Esophagus squamous epithelium (tissue), 5 donors: ENCODE data around the gene FSTL4. TPM values are rescaled to one million over a fixed set of nuclear protein-coding genes. Genes with fewer than 3 reads are reported as not detected.
A peak's percentile ranks its signal among the peaks of the same experiment; 100 is the strongest.

Experiments
- DNase-seq: peaks from one replicate; lab custom pipeline; 2025; lab: John Stamatoyannopoulos, UW
- H3K27ac ChIP-seq, 4 donors: fragments of 200-600 bp; sonication (generic); one replicate each; pipeline ENCODE4 v1.5.1; 2016 to 2019; ENCODE audit warnings: mild to moderate bottlenecking in 1 of 4
- H3K27me3 ChIP-seq, 4 donors: fragments of 200-600 bp; sonication (generic); 1 replicate in 3 of 4; 2 replicates in 1 of 4; pipeline versions ENCODE4 v1.5.1 to v1.6.0; 2017 to 2021; ENCODE audit warnings: antibody characterized with exemption in 1 of 4
- H3K36me3 ChIP-seq, 3 donors: fragments of 200-600 bp; sonication (generic); one replicate each; pipeline ENCODE4 v1.5.1; 2016 to 2019
- H3K4me1 ChIP-seq, 3 donors: fragments of 200-600 bp; sonication (generic); one replicate each; pipeline ENCODE4 v1.5.1; 2017 to 2019
- H3K4me3 ChIP-seq, 4 donors: fragments of 200-600 bp; sonication (generic); 1 replicate in 3 of 4; 2 replicates in 1 of 4; pipeline ENCODE4 v1.5.1; 2016 to 2019; ENCODE audit warnings: mild to moderate bottlenecking in 2 of 4, moderate library complexity in 1 of 4
- H3K9me3 ChIP-seq, 3 donors: fragments of 200-600 bp; sonication (generic); one replicate each; pipeline ENCODE4 v1.5.1; 2016 to 2019
- CTCF ChIP-seq, 6 experiments: fragments of 450-650 bp in 4 of 6; fragments of 200-600 bp in 2 of 6; sonication (generic) in 2 of 6; IDR thresholded peaks; one replicate each; pipeline ENCODE4 v1.5.1; 2016 to 2019; ENCODE audit warnings: antibody characterized with exemption in 6 of 6, mild to moderate bottlenecking in 4 of 6, moderate library complexity in 4 of 6
- POLR2A ChIP-seq, 4 donors: fragments of 450-650 bp; IDR thresholded peaks; one replicate each; pipeline ENCODE4 v1.6.1; 2017; ENCODE audit warnings: antibody characterized with exemption in 4 of 4, mild to moderate bottlenecking in 4 of 4, moderate library complexity in 3 of 4
- WGBS, 2 donors: methylation state at CpG; one replicate each; pipeline ENCODE4 v1.1.5; 2018; 5-methylcytosine and 5-hydroxymethylcytosine counted together
- intact Hi-C: fragments of 100-400 bp; cut with DNase I; formaldehyde crosslinking; loops from one replicate; pipeline ENCODE4 v1.15.0; 2022
- total RNA-seq, 4 donors: library from RNA; depleted of rRNA; stranded (reverse); fragments of >200 nt; gene quantifications; one replicate each; pipeline ENCODE4 v1.1.0, GENCODE V29; 2016
- donor health status: DM: yes; HTN: yes; CAD: no.

The FSTL4 gene
- total RNA-seq, 4 donors from 2014 or later, result 0.53 to 4.1 (median 1.4) TPM

- no peak for DNase-seq
- H3K36me3 ChIP-seq, result no peaks in the 10 kb centered on the region
- peaks cover 8 to 49% (median 13%) of the 10 kb centered on the region in 3 donors for H3K4me1 ChIP-seq
- 45 to 69% methylated on average over 3 of the region's 3 CpGs for WGBS, 2 donors
- no peak overlapping the region for H3K27ac ChIP-seq
- no peak overlapping the region for H3K4me3 ChIP-seq
- no peaks in the 10 kb centered on the region for H3K9me3 ChIP-seq
- intact Hi-C loops, result no loop called here
- TF ChIP-seq POLR2A (IDR thresholded peaks at IDR 0.05) (no peak), CTCF (IDR thresholded peaks at IDR 0.05) (no peak)
- H3K27me3 ChIP-seq, result no peaks in the 10 kb centered on the region
These were observed 130.3 kb downstream of the FSTL4 start for GRCh38 chr5:133482028-133482427.

DNA sequence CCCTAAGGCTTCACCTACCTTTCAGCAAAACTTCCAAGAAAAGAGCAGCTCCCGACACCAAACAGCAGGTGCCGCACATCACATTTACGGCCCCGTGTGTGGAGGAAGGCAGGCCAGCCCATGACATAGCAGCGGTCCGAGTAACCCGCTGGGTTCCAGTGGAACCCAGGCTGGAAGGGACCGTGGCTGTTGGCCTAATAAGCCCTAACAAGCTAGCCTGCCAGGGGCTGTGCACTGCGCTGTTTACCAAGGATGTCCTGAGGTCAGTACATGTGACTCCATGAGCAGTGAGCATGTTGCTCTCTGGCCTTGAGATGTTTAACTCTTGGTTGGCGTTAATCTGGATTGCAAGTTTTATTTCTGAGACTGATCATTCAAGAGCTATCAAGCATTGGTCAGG, 131.5 kb downstream of the FSTL4 start:
- no peak overlapping the region for H3K27ac ChIP-seq
- no peaks in the 10 kb centered on the region for H3K9me3 ChIP-seq
- intact Hi-C loops, result no loop called here
- 93 to 98% methylated on average over 2 to 7 of the region's 10 CpGs for WGBS, 2 donors
- no peak for DNase-seq
- no peaks in the 10 kb centered on the region for H3K27me3 ChIP-seq
- TF ChIP-seq POLR2A (IDR thresholded peaks at IDR 0.05) (no peak), CTCF (IDR thresholded peaks at IDR 0.05) (no peak)
- H3K36me3 ChIP-seq, result no peaks in the 10 kb centered on the region
- no peak overlapping the region for H3K4me3 ChIP-seq
- H3K4me1 ChIP-seq, result peaks cover 8 to 49% (median 13%) of the 10 kb centered on the region in 3 donors

DNA sequence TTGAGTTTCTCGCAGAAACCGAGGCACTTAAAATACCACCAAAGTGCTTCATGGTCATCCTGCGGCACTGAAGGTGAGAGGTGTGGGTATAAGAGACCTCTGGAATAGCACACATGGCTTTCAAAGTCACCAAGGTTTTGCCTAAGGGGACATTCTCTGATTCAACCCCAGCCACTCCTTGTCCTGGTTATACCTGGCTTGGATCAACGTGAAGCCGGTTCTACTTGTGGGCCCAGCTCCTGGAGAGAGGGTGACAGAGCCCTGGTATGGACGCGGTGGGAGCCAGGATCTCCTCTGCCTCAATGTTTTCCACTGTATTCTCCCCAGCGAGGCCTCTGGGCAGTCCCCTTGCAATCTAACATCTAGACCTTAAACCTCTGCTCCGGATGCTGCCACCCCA, 132.0 kb downstream of the FSTL4 start:
- H3K4me1 ChIP-seq, result peaks cover 8 to 49% (median 13%) of the 10 kb centered on the region in 3 donors
- intact Hi-C loops, result no loop called here
- no peak for TF ChIP-seq CTCF (IDR thresholded peaks at IDR 0.05)
- no peak for TF ChIP-seq POLR2A (IDR thresholded peaks at IDR 0.05)
- 83 to 90% methylated on average over 9 of the region's 9 CpGs for WGBS, 2 donors
- no peaks in the 10 kb centered on the region for H3K36me3 ChIP-seq
- H3K4me3 ChIP-seq, result no peak overlapping the region
- no peaks in the 10 kb centered on the region for H3K27me3 ChIP-seq
- DNase-seq, result no peak
- H3K9me3 ChIP-seq, result no peaks in the 10 kb centered on the region
- H3K27ac ChIP-seq, result peak overlapping the region in 1 of 4 donors; percentile 15

DNA sequence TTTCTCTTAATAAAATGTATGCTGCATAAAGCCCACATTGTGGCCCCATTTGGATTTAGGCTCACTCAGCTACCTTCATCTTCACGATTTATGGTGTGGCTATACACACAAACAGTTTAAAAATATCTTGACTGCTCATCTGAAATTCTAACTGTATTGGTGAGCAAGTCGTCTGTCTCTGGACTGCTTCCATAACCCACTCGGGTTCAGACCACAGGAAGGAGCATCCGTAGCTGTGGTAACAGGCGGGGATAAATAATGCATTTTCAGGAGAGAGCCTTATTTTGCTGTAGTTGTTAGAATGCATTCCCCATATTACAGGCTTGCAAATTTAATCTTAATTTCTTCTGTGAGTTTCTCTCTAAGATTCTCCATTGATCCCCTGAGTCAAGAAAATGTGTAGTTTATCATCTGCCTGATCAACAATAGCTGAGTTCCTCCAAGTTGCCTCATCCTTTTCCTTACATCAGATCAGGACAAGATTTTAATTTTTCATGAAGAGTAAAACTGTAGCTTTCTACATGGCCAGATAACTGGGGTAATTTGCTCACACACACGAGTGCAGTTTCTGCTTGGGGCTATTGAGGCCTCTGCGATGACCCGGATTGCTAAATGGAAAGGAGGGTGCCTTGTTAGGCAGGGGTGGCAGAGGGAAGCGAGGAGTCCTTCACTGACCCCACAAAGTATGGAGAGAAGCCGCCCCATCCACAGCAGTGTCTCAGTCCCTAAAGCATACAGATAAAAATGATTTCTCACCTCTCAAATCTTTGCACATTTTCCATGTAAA, 133.9 kb downstream of the FSTL4 start:
- DNase-seq, result no peak
- H3K36me3 ChIP-seq, result no peaks in the 10 kb centered on the region
- no peaks in the 10 kb centered on the region for H3K9me3 ChIP-seq
- H3K4me3 ChIP-seq, result no peak overlapping the region
- H3K4me1 ChIP-seq, result peaks cover 2 to 39% (median 8%) of the 10 kb centered on the region in 3 donors
- 63 to 66% methylated on average over 8 of the region's 10 CpGs for WGBS, 2 donors
- intact Hi-C loops, result no loop called here
- TF ChIP-seq CTCF (IDR thresholded peaks at IDR 0.05) (no peak), POLR2A (IDR thresholded peaks at IDR 0.05) (no peak)
- H3K27ac ChIP-seq, result no peak overlapping the region
- peaks cover 0 to 7% (median 0%) of the 10 kb centered on the region in 4 donors for H3K27me3 ChIP-seq

- Histone ChIP-seq H3K4me3 (no peak overlapping the region), H3K27ac (no peak overlapping the region), H3K4me1 (peaks cover 0 to 25% (median 0%) of the 10 kb centered on the region in 3 donors), H3K27me3 (peaks cover 0 to 7% (median 0%) of the 10 kb centered on the region in 4 donors), H3K36me3 (no peaks in the 10 kb centered on the region), H3K9me3 (no peaks in the 10 kb centered on the region)
- no peak for DNase-seq
- 71 to 75% methylated on average over 7 of the region's 7 CpGs for WGBS, 2 donors
- intact Hi-C loops, result no loop called here
- TF ChIP-seq POLR2A (IDR thresholded peaks at IDR 0.05), result no peak
- no peak for TF ChIP-seq CTCF (IDR thresholded peaks at IDR 0.05)
These were observed 136.4 kb downstream of the FSTL4 start for GRCh38 chr5:133475986-133476385.
